ENCODE results near the gene AKAP6.

The AKAP6 gene

GRCh38 chr14:32757568-32757967, 428.5 kb downstream of the AKAP6 start:
- Histone ChIP-seq H2AFZ (no peak overlapping the region), H3K4me3 (ENCODE audit: low read depth, low read length) (no peak overlapping the region), H3K4me2 (ENCODE audit: low read length) (no peak overlapping the region), H3K4me1 (no peaks in the 10 kb centered on the region), H3K27me3 (ENCODE audit: control insufficient read depth, insufficient read depth, low read length) (no peaks in the 10 kb centered on the region), H3K9ac (no peak overlapping the region), H3K36me3 (ENCODE audit: control insufficient read depth, insufficient read depth, low read length) (no peaks in the 10 kb centered on the region), H3K27ac (no peak overlapping the region), H3K79me2 (no peaks in the 10 kb centered on the region), H3K9me3 (ENCODE audit: control insufficient read depth, low read length) (no peaks in the 10 kb centered on the region)
- no peak for TF ChIP-seq CTCF (IDR thresholded peaks at IDR 0.05)

GRCh38 chr14:32761381-32761968, 432.4 kb downstream of the AKAP6 start:
- TF ChIP-seq CTCF (IDR thresholded peaks at IDR 0.05) = no peak
- no peak overlapping the region for H3K27ac ChIP-seq
- no peaks in the 10 kb centered on the region for H3K9me3 ChIP-seq (ENCODE audit: control insufficient read depth, low read length)
- H2AFZ ChIP-seq = no peak overlapping the region
- H3K4me3 ChIP-seq (ENCODE audit: low read depth, low read length) = no peak overlapping the region
- no peaks in the 10 kb centered on the region for H3K4me1 ChIP-seq
- H3K9ac ChIP-seq = no peak overlapping the region
- H3K36me3 ChIP-seq (ENCODE audit: control insufficient read depth, insufficient read depth, low read length) = no peaks in the 10 kb centered on the region
- no peak overlapping the region for H3K4me2 ChIP-seq (ENCODE audit: low read length)
- H3K27me3 ChIP-seq (ENCODE audit: control insufficient read depth, insufficient read depth, low read length) = no peaks in the 10 kb centered on the region
- H3K79me2 ChIP-seq = no peaks in the 10 kb centered on the region

- no peaks in the 10 kb centered on the region for H3K4me1 ChIP-seq
- H3K4me2 ChIP-seq (ENCODE audit: low read length) = no peak overlapping the region
- H3K27me3 ChIP-seq (ENCODE audit: control insufficient read depth, insufficient read depth, low read length) = no peaks in the 10 kb centered on the region
- no peaks in the 10 kb centered on the region for H3K79me2 ChIP-seq
- H3K4me3 ChIP-seq (ENCODE audit: low read depth, low read length) = no peak overlapping the region
- TF ChIP-seq CTCF (IDR thresholded peaks at IDR 0.05) = no peak
- no peaks in the 10 kb centered on the region for H3K36me3 ChIP-seq (ENCODE audit: control insufficient read depth, insufficient read depth, low read length)
- no peaks in the 10 kb centered on the region for H3K9me3 ChIP-seq (ENCODE audit: control insufficient read depth, low read length)
- no peak overlapping the region for H3K27ac ChIP-seq
- no peak overlapping the region for H3K9ac ChIP-seq
- H2AFZ ChIP-seq = no peak overlapping the region
Measured at GRCh38 chr14:32762886-32763285, 433.8 kb downstream of the AKAP6 start.

- H3K4me3 ChIP-seq (ENCODE audit: low read depth, low read length) = no peak overlapping the region
- no peaks in the 10 kb centered on the region for H3K36me3 ChIP-seq (ENCODE audit: control insufficient read depth, insufficient read depth, low read length)
- no peaks in the 10 kb centered on the region for H3K27me3 ChIP-seq (ENCODE audit: control insufficient read depth, insufficient read depth, low read length)
- H3K79me2 ChIP-seq = no peaks in the 10 kb centered on the region
- H3K4me1 ChIP-seq = no peaks in the 10 kb centered on the region
- no peak overlapping the region for H3K9ac ChIP-seq
- no peak for TF ChIP-seq CTCF (IDR thresholded peaks at IDR 0.05)
- H3K4me2 ChIP-seq (ENCODE audit: low read length) = no peak overlapping the region
- H3K9me3 ChIP-seq (ENCODE audit: control insufficient read depth, low read length) = no peaks in the 10 kb centered on the region
- H2AFZ ChIP-seq = no peak overlapping the region
- no peak overlapping the region for H3K27ac ChIP-seq
Measured at GRCh38 chr14:32763673-32764072, 434.6 kb downstream of the AKAP6 start.

- Histone ChIP-seq H3K9me3 (ENCODE audit: control insufficient read depth, low read length) (no peaks in the 10 kb centered on the region), H3K4me2 (ENCODE audit: low read length) (no peak overlapping the region), H3K79me2 (no peaks in the 10 kb centered on the region), H3K4me1 (no peaks in the 10 kb centered on the region), H3K36me3 (ENCODE audit: control insufficient read depth, insufficient read depth, low read length) (no peaks in the 10 kb centered on the region), H3K9ac (no peak overlapping the region), H3K27ac (no peak overlapping the region), H2AFZ (no peak overlapping the region), H3K27me3 (ENCODE audit: control insufficient read depth, insufficient read depth, low read length) (no peaks in the 10 kb centered on the region), H3K4me3 (ENCODE audit: low read depth, low read length) (no peak overlapping the region)
- no peak for TF ChIP-seq CTCF (IDR thresholded peaks at IDR 0.05)
Measured at GRCh38 chr14:32764131-32764530, 435.0 kb downstream of the AKAP6 start.

Data from parathyroid adenoma (tissue), 2 donors.